Measurements from ENCODE around the gene ARRDC2. TPM values are rescaled to one million over a fixed set of nuclear protein-coding genes. Genes with fewer than 3 reads are reported as not detected.
A peak's percentile ranks its signal among the peaks of the same experiment; 100 is the strongest.

ARRDC2 gene
- total RNA-seq, 5 donors from 2014 or later (not counting 1 experiment from before 2014, with no cell fraction given): 163 to 195 (median 188) TPM

- peak overlapping the region; percentile 66 for H3K27ac ChIP-seq (ENCODE audit: low read length)
- Mint-ChIP-seq H3K27me3 (no peaks in the 10 kb centered on the region), H3K4me1 (peaks cover 53 to 63% (median 56%) of the 10 kb centered on the region in 3 donors), H3K9me3 (no peaks in the 10 kb centered on the region), H3K4me3 (peak overlapping the region; percentile 89 to 96 (median 91)), H3K36me3 (peaks cover 41% of the 10 kb centered on the region), H3K27ac (peak overlapping the region; percentile 89 to 90)
- peaks cover 6 to 49% of the 10 kb centered on the region in 2 donors for H3K36me3 ChIP-seq (ENCODE audit: control insufficient read depth in 2 of 2, extremely low read depth in 1 of 2, insufficient read depth in 1 of 2, low read length in 1 of 2)
- ChIA-PET CTCF (interaction anchor here in 1 of 2 donors (0.6 to 1.6 kb wide), 3 partner anchors 35 to 111 kb away, joined by 3 to 8 read pairs (median 6); no protein-coding TSS in a partner anchor), POLR2A (interaction anchor here in 1 of 2 donors (0.9 kb wide), 1 partner anchor 37 kb away, joined by 3 read pairs; no protein-coding TSS in a partner anchor)
- no peaks in the 10 kb centered on the region for H3K9me3 ChIP-seq
- no peak for DNase-seq
- WGBS (ENCODE audit: insufficient coverage): 95% methylated on average over 24 of the region's 37 CpGs
- peaks cover 37 to 64% of the 10 kb centered on the region in 2 experiments for H3K4me1 ChIP-seq (ENCODE audit: control insufficient read depth in 1 of 2, extremely low read depth in 1 of 2, insufficient read depth in 2 of 2, low read length in 2 of 2)
- no peak for ATAC-seq (replicated peaks in 1 of 4)
- H3K4me3 ChIP-seq (ENCODE audit: control insufficient read depth in 1 of 2, extremely low read depth in 1 of 2, low read length in 1 of 2): peak overlapping the region; percentile 53 to 77
- no peaks in the 10 kb centered on the region for H3K27me3 ChIP-seq (replicated peaks in 1 of 2; ENCODE audit: control insufficient read depth in 2 of 2, extremely low read depth in 1 of 2, insufficient read depth in 2 of 2, low read length in 1 of 2)
Observed at GRCh38 chr19:18009412-18010066, 1.6 kb downstream of the ARRDC2 start.

- WGBS (ENCODE audit: insufficient coverage): 90% methylated on average over 4 of the region's 11 CpGs
- peak overlapping the region; percentile 86 to 91 for H3K27ac Mint-ChIP-seq
Observed at GRCh38 chr19:18010149-18010548, 2.2 kb downstream of the ARRDC2 start.

GRCh38 chr19:18013210-18014111 is 5.5 kb downstream of the ARRDC2 start:
- Histone ChIP-seq H3K4me3 (ENCODE audit: control insufficient read depth in 1 of 2, extremely low read depth in 1 of 2, low read length in 1 of 2) (peak overlapping the region in 1 of 2 donors; percentile 48), H3K27ac (ENCODE audit: low read length) (peak overlapping the region; percentile 78)

More at GRCh38 chr19:18010149-18010548, 2.2 kb downstream of the ARRDC2 start:
- Histone ChIP-seq H3K4me3 (ENCODE audit: control insufficient read depth in 1 of 2, extremely low read depth in 1 of 2, low read length in 1 of 2) (no peak overlapping the region), H3K36me3 (ENCODE audit: control insufficient read depth in 2 of 2, extremely low read depth in 1 of 2, insufficient read depth in 1 of 2, low read length in 1 of 2) (peaks cover 6 to 49% of the 10 kb centered on the region in 2 donors), H3K9me3 (no peaks in the 10 kb centered on the region), H3K27ac (ENCODE audit: low read length) (peak overlapping the region; percentile 11), H3K27me3 (replicated peaks in 1 of 2; ENCODE audit: control insufficient read depth in 2 of 2, extremely low read depth in 1 of 2, insufficient read depth in 2 of 2, low read length in 1 of 2) (no peaks in the 10 kb centered on the region), H3K4me1 (ENCODE audit: control insufficient read depth in 1 of 2, extremely low read depth in 1 of 2, insufficient read depth in 2 of 2, low read length in 2 of 2) (peaks cover 43 to 70% of the 10 kb centered on the region in 2 experiments)
- Mint-ChIP-seq H3K9me3 (no peaks in the 10 kb centered on the region), H3K4me3 (peak overlapping the region; percentile 73 to 96 (median 91)), H3K4me1 (peaks cover 58 to 67% (median 62%) of the 10 kb centered on the region in 3 donors), H3K36me3 (peaks cover 45% of the 10 kb centered on the region), H3K27me3 (no peaks in the 10 kb centered on the region)
- POLR2A ChIA-PET: interaction anchor here in 1 of 2 donors (0.6 to 0.9 kb wide), 2 partner anchors 37 to 43 kb away, joined by 3 to 4 read pairs; no protein-coding TSS in a partner anchor
- ATAC-seq (replicated peaks in 1 of 4) (no peak), DNase-seq (no peak)
- CTCF ChIA-PET: interaction anchor here (0.5 to 1.6 kb wide), 3 partner anchors 34 to 749 kb away, joined by 4 to 8 read pairs (median 6); no protein-coding TSS in a partner anchor

GRCh38 chr19:18014197-18014596 is 6.2 kb downstream of the ARRDC2 start:
- H3K27ac Mint-ChIP-seq: peak overlapping the region; percentile 97 to 98

More at GRCh38 chr19:18013210-18014111, 5.5 kb downstream of the ARRDC2 start:
- no peaks in the 10 kb centered on the region for H3K9me3 Mint-ChIP-seq
- Histone ChIP-seq H3K36me3 (ENCODE audit: control insufficient read depth in 2 of 2, extremely low read depth in 1 of 2, insufficient read depth in 1 of 2, low read length in 1 of 2) (peaks cover 6 to 52% of the 10 kb centered on the region in 2 donors), H3K27me3 (replicated peaks in 1 of 2; ENCODE audit: control insufficient read depth in 2 of 2, extremely low read depth in 1 of 2, insufficient read depth in 2 of 2, low read length in 1 of 2) (no peaks in the 10 kb centered on the region), H3K4me1 (ENCODE audit: control insufficient read depth in 1 of 2, extremely low read depth in 1 of 2, insufficient read depth in 2 of 2, low read length in 2 of 2) (peaks cover 53 to 78% of the 10 kb centered on the region in 2 experiments), H3K9me3 (no peaks in the 10 kb centered on the region)
- H3K4me1 Mint-ChIP-seq: peaks cover 73 to 77% (median 76%) of the 10 kb centered on the region in 3 donors
- POLR2A ChIA-PET: interaction anchor here in 1 of 2 donors (1.1 to 1.7 kb wide), 2 partner anchors 11 to 75 kb away, joined by 4 to 5 read pairs; no protein-coding TSS in a partner anchor
- H3K36me3 Mint-ChIP-seq: peaks cover 45% of the 10 kb centered on the region
- H3K27me3 Mint-ChIP-seq: no peaks in the 10 kb centered on the region
- H3K27ac Mint-ChIP-seq: peak overlapping the region; percentile 97 to 98
- ATAC-seq (replicated peaks in 1 of 4): peak; percentile 3 to 20 (median 16)
- peak in 1 of 35 experiments; percentile 48 for DNase-seq
- 73% methylated on average over 14 of the region's 17 CpGs for WGBS (ENCODE audit: insufficient coverage)
- CTCF ChIA-PET: interaction anchor here in 1 of 2 donors (0.5 kb wide), 1 partner anchor 16 kb away, joined by 5 read pairs; no protein-coding TSS in a partner anchor
- peak overlapping the region; percentile 74 to 80 (median 75) for H3K4me3 Mint-ChIP-seq

GRCh38 chr19:18016209-18016910 is 8.4 kb downstream of the ARRDC2 start:
- 83% methylated on average over 8 of the region's 14 CpGs for WGBS (ENCODE audit: insufficient coverage)
- ChIA-PET CTCF (no interaction called here), POLR2A (no interaction called here)
- H3K27ac ChIP-seq (ENCODE audit: low read length): no peak overlapping the region
- H3K27me3 ChIP-seq (replicated peaks in 1 of 2; ENCODE audit: control insufficient read depth in 2 of 2, extremely low read depth in 1 of 2, insufficient read depth in 2 of 2, low read length in 1 of 2): no peaks in the 10 kb centered on the region
- DNase-seq: peak in 1 of 35 experiments; percentile 37
- no peak overlapping the region for H3K4me3 ChIP-seq (ENCODE audit: control insufficient read depth in 1 of 2, extremely low read depth in 1 of 2, low read length in 1 of 2)
- ATAC-seq (replicated peaks in 1 of 4): no peak
- H3K9me3 ChIP-seq: no peaks in the 10 kb centered on the region
- Mint-ChIP-seq H3K36me3 (peaks cover 32% of the 10 kb centered on the region), H3K9me3 (no peaks in the 10 kb centered on the region), H3K27me3 (no peaks in the 10 kb centered on the region), H3K4me1 (peaks cover 74 to 75% (median 74%) of the 10 kb centered on the region in 3 donors), H3K4me3 (peak overlapping the region in 1 of 3 donors; percentile 80), H3K27ac (peak overlapping the region; percentile 86 to 95)
- peaks cover 37 to 69% of the 10 kb centered on the region in 2 experiments for H3K4me1 ChIP-seq (ENCODE audit: control insufficient read depth in 1 of 2, extremely low read depth in 1 of 2, insufficient read depth in 2 of 2, low read length in 2 of 2)
- peaks cover 0 to 27% of the 10 kb centered on the region in 2 donors for H3K36me3 ChIP-seq (ENCODE audit: control insufficient read depth in 2 of 2, extremely low read depth in 1 of 2, insufficient read depth in 1 of 2, low read length in 1 of 2)

More at GRCh38 chr19:18014197-18014596, 6.2 kb downstream of the ARRDC2 start:
- peak in 33 of 35 experiments; percentile 40 to 84 (median 70) for DNase-seq
- peak; percentile 61 to 81 (median 77) for ATAC-seq (replicated peaks in 1 of 4)
- H3K9me3 ChIP-seq: no peaks in the 10 kb centered on the region
- H3K27me3 ChIP-seq (replicated peaks in 1 of 2; ENCODE audit: control insufficient read depth in 2 of 2, extremely low read depth in 1 of 2, insufficient read depth in 2 of 2, low read length in 1 of 2): no peaks in the 10 kb centered on the region
- peaks cover 46 to 71% of the 10 kb centered on the region in 2 experiments for H3K4me1 ChIP-seq (ENCODE audit: control insufficient read depth in 1 of 2, extremely low read depth in 1 of 2, insufficient read depth in 2 of 2, low read length in 2 of 2)
- H3K36me3 ChIP-seq (ENCODE audit: control insufficient read depth in 2 of 2, extremely low read depth in 1 of 2, insufficient read depth in 1 of 2, low read length in 1 of 2): peaks cover 4 to 48% of the 10 kb centered on the region in 2 donors
- CTCF ChIA-PET: no interaction called here
- WGBS (ENCODE audit: insufficient coverage): 22% methylated on average over 5 of the region's 6 CpGs
- peaks cover 69 to 74% (median 74%) of the 10 kb centered on the region in 3 donors for H3K4me1 Mint-ChIP-seq
- H3K27ac ChIP-seq (ENCODE audit: low read length): peak overlapping the region; percentile 78
- H3K27me3 Mint-ChIP-seq: no peaks in the 10 kb centered on the region
- H3K36me3 Mint-ChIP-seq: peaks cover 40% of the 10 kb centered on the region
- peak overlapping the region in 1 of 2 donors; percentile 48 for H3K4me3 ChIP-seq (ENCODE audit: control insufficient read depth in 1 of 2, extremely low read depth in 1 of 2, low read length in 1 of 2)
- no peaks in the 10 kb centered on the region for H3K9me3 Mint-ChIP-seq
- H3K4me3 Mint-ChIP-seq: peak overlapping the region; percentile 74 to 80 (median 75)
- POLR2A ChIA-PET: interaction anchor here in 1 of 2 donors (1.1 kb wide), 1 partner anchor 75 kb away, joined by 4 read pairs; no protein-coding TSS in a partner anchor

All from T-cell (primary cell).